Stimulated activated CD8-positive, alpha-beta memory T cell treated with anti-CD3 and anti-CD28 coated beads, Interleukin-15, amount 100 ng/mL, for 1 hour (primary cell): ENCODE results near the gene SLC9A2.

Source experiments
- DNase-seq: peaks from one replicate; pipeline ENCODE4 v3.0.0-alpha.2; 2020; ENCODE audit warnings: low read depth

SLC9A2 gene, protein sequence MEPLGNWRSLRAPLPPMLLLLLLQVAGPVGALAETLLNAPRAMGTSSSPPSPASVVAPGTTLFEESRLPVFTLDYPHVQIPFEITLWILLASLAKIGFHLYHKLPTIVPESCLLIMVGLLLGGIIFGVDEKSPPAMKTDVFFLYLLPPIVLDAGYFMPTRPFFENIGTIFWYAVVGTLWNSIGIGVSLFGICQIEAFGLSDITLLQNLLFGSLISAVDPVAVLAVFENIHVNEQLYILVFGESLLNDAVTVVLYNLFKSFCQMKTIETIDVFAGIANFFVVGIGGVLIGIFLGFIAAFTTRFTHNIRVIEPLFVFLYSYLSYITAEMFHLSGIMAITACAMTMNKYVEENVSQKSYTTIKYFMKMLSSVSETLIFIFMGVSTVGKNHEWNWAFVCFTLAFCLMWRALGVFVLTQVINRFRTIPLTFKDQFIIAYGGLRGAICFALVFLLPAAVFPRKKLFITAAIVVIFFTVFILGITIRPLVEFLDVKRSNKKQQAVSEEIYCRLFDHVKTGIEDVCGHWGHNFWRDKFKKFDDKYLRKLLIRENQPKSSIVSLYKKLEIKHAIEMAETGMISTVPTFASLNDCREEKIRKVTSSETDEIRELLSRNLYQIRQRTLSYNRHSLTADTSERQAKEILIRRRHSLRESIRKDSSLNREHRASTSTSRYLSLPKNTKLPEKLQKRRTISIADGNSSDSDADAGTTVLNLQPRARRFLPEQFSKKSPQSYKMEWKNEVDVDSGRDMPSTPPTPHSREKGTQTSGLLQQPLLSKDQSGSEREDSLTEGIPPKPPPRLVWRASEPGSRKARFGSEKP

DNA sequence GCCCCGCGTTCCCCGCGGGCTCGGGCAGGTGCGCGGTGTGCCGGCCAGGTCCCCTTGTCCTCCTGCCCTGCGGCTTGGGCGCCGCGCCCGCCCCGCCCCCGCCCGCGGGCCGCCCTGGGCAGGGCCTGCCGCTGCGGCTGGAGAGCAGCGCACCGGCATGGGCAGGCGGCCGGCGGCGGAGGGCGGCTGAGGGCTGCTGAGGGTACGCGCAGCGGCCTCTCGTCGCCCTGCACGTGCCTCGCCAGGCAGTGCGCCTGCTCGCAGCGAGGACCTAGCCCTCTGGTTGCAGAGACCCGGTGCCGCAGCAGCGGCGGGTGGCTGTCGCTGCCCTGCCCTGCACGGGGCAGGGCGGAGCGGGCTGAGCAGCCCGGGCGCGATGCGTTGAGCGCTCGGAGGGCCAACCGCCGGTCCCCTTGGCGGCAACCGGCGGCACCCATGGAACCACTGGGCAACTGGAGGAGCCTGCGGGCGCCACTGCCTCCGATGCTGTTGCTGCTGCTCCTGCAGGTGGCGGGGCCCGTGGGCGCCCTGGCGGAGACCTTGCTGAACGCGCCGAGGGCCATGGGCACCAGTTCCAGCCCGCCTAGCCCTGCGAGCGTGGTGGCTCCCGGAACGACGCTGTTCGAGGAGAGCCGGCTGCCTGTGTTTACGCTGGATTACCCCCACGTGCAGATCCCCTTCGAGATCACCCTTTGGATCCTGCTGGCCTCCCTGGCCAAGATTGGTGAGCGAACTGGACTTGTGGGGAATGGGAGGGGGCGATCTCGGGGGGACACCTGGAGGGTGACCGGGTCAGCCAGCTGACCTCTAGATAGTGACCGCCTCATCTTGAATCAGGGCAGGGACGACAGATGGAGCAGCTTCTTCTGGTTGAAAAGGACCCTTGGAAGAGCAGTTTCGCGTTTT, at the start of gene SLC9A2:
Gene SLC9A2 (plus strand): TSS at position 140 of the 906 bp plus-strand sequence. CDS start 296 bp downstream, at position 436.
- DNase-seq = no peak

DNA sequence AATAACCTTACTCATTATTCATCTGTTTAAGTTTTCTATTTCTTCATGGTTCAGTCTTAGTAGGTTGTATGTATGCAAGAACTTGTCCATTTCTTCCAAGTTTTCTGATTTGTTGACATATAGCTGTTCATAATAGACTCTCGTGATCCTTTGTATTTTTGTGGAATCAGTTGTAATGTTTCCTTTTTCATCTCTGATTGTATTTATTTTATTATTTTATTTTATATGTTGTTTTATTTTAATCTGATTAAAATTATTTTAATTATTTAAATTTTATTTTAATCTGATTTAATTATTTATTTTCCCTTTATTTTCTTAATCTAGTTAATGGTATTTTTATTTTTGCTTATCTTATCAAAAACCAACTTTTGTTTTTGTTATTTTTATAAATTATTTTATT, 43.5 kb upstream of the SLC9A2 start:
- no peak for DNase-seq

DNA sequence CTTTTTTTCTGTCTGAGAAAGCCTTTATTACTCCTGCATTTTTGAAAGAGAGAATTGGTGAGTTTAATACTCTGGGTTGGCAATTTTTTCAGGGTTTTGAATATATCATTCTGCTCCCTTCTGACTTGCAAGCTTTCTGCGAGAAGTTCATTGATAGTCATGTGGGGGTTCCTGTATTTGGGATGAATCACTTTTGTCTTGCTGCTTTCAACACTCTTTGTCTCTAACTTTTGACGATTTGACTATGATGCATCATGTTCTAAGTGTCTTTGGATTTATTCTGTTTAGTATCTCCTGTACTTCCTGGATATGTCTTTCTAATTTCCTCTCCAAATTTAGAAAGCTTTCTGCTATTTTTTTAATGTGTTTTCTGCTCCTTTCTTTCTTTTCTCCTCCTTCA, 41.0 kb upstream of the SLC9A2 start:
- DNase-seq = no peak

DNA sequence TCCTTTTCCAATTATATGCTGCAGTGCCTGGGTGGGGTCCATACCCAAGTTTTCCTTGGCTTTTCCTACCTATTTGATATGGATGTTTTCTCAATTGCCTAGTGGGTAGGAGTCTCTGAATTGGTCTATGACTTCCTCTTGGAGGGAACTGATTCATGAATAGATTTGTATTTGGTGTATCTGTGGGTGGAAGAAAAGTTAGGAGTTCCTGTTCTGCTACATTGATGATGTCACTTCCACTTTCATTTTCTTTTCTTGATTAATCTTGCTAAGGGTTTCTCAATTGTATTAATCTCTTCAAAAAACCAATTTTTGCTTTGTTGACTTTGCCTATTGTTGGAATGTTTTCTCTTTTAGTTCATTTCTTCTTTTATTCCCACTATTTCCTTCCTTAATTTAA, 37.4 kb upstream of the SLC9A2 start:
- no peak for DNase-seq

DNA sequence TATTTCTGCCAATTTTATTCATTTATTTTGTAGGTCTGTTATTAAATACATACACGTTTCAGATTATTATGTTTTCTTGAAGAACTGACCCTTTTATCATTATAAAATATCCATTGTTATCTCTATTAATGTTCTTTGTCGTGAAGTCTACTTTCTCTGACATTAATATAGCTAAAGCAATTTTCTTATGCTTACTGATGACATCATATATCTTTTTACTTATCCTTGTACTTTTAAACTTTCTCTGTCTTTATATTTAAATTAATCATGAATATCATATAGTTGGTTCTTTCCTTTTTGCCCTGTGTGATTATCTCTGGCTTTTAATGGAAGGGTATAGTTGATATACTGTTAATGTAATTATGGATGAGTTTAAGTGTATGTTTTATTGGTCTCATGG, 36.5 kb upstream of the SLC9A2 start:
- DNase-seq = no peak

DNA sequence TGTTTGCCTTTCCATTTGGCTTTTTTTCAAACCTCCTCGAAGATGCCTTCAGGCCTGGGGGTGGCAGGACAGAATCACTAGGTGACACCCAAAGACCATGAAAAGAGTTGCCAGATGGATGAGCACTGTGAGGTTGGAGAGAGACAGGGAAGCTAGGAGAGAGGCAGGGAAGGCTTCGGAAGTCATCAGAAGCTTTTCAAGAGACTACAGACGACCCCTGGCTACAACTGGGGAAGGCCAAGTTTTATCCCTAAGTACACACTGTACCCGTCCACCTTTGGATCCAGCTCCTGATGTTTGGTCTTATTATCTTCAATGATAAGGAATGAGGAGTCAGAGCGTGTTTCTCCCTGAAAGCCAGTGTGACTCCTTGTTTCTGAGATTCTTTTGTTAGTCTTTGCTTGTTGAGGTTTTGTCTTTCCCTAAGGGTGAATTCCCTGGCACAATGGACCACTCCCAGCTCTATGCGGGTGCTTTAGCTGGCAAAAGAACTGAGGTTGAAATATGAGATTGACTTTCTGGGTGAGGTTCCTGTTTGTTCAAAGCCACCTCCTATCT, 33.4 kb upstream of the SLC9A2 start:
- no peak for DNase-seq

DNA sequence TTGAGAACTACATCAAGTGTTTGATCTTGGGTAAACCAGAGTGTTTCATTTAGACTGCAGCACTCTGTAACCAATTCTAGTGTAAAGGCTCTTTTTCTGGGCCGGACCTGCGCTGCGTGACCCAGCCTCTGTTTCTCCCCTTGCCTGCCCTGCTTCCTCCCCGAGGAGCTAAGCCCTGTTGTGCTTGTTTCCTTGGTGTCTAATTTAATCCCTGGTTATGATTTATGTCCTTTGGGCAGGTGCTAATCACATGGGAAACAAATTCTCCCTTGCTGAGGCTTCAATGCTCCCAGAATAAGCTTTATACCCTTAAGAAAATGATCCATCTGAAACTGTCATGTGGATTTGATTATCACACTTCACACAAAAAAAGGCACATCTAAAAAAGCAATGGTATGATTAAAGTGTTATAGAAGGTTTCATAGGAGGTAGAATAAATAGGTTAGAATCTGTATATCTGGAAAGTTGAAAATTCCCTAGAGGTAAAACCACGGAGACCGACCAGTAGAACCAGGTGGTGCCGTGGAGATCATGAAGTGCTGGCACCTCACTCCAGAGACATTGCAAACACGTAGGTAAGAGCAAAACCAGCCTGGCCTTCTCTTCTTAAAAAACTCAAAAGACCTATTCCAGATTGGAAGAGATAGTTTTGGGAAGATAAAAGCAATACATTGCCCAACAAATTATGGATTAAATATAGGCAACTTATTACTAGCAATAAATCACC, 31.0 kb upstream of the SLC9A2 start:
- DNase-seq = no peak

DNA sequence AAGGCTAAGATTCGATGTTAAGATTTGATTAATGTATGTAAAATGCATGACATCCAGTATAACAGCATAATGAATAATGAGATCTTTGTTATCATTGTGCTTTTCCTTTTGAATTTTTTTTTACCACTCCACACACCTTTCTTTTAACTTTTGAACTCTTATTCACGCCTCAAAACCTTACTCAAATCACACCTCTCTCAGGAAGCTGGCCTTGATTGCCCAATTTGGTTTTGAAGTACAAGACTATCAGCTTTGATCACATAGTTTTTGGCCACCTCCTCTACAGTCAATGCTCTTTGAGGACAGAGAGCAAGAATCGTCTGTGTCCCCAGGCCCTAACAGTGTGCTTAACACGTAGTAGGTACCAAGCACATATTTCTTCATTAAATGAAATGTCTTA, 29.9 kb upstream of the SLC9A2 start:
- no peak for DNase-seq

DNA sequence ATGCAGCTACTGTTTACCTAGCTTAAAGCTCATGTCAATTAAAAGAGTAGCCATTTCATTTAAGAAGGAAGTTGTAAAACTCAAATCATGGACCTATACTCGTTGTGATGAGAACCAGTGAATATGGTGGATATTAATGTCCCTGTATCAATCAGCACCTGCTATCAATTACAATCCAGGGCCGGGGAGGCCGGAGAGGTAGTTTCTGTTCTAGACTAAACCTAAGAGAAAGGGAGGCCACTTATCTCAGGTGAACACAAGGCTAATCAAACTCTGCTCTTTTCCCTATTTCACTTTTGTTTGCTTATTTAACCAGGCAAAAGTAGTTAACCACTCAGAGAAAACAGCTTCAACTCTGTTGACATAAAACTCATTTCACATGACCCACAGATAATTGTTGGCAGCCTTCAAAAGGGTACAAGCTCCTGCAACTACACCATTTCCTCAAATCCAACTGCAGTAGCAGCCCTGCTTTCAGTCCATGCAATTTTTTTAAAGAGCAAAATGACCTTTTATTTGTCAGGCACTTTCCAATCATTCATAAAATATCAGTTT, 27.8 kb upstream of the SLC9A2 start:
- no peak for DNase-seq

DNA sequence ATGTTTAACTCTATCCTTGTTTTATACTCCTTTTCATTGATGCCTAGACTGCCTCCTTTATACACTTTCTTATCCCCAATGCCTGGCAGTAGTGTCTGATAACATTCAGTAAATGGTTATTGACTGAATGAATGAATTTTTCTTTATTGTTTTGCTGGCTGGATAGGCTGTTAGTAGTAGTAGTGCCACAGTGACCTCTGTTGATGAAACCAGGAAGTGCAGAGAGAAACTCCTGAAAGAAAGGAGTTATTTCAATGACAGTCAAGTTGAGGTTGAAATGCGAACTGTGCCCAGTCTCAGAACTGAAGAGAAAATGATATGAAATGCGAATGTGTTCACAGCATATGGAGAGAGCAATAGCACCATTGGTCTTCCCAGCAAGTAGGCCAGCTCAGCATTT, 26.8 kb upstream of the SLC9A2 start:
- no peak for DNase-seq

DNA sequence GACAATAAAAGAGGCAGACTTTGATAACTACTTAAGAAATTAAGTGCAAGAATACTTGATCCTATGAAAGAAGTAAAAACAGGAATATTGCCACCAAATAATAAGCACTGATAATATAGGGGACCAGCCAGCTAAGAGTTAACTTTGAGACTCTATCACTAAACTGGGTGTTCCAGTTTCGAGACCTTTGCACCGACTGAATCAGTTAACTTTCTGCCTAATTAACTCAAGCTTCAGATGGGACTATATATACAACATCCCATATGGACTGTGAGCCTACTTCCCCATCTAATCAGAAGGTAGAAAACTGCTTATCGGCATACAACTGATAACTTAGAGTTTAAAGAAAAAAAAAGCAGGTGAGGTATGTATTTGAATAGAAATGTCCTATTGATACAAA, 25.8 kb upstream of the SLC9A2 start:
- no peak for DNase-seq

DNA sequence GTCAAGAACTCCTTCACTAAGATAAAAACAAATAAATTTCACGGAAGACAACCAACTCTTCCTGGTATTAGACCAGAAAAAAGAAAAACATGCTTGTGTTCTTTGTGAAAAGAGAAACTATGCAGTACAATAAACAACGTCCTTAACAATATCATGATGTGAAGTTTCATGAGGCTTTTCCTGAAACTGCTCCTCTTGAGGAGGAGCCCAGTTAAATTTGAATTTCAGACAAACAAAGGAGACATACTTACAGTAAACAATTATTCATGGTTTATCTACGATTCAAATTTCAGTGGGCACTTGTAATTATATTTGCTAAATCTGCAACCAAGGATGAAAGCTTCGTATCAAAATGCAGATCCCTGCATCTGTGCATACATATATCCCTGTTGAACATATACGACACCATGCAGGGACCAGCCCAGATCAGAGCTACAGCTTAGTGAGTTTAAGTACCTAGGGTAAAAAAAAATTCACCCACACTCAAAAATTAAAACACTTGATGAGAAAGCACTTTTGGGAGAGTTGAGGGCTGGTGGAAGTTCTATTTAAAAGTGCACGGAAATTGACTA, 24.8 kb upstream of the SLC9A2 start:
- no peak for DNase-seq

DNA sequence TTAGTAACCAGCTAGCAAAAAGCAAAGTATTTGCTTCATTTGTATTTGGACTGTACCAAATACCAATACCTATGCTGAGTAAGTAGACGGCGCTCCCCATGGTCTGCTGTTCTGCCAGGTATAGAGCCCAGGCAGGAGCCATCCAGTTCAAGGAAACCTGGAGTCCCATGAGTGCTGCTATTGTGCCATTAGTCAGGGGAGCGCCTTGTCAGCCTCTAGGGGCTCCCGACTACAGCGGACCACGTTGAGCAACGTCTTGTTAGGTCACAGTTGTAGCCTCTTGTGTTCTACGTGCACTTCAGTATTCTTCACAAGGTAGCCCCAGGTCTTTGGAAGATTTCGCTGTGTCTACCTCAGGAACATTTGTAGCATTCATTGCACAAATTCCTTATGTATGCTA, 21.6 kb upstream of the SLC9A2 start:
- DNase-seq = no peak

DNA sequence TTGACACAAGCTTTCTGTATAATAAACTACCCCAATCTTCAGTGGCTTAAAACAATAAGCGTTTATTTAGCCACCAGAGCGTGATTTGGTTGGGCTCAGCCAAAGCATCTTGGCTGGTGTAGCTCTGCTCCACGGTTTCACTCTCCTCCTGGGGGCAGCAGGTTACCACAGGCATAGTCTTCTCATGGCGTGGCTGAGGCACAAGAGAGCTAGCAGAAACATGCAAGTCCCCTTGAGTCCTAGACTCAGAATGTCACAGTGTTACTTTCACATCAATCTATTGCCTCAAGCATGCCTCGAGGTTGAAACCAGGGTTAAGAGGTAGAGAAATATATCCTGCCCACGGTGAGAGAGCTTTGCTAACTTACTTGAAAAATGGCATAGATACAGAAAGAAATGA, 19.9 kb upstream of the SLC9A2 start:
- no peak for DNase-seq

DNA sequence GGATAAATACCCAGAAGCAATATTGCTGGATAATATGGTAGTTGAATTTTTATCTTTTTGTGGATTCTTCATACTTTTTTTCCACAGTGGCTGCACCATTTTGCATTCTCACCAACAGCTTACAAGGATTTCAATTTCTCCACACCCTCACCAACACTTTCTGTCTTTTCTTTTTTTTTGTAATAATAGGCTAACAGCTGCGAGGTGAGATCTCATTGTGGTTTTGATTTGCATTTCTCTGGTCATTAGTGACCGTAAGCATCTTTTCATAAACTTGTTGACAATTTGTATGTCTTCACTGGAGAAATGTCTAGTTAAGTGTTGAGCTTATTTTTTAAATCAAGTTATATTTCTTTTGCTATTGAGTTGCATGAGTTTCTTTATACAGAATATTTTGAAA, 17.6 kb upstream of the SLC9A2 start:
- DNase-seq = no peak

DNA sequence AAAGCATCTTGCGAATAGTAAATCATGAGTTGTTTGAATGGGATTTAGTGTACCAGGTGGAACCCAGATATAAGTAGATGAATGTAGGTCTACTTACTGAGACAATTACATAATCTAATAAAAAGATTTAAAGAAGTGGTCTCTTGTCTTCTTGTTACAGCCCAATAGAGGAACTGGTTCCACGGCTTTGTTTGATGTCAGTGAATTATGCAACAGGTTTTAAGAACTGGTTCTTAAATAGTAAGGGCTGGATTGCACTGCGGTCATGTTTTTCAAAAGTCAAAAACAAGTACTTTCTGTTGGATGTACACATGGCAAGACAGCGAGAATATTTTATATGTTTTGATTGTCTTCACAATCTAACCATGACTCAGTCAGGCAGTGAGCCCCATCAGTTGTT, 15.4 kb upstream of the SLC9A2 start:
- DNase-seq = no peak

DNA sequence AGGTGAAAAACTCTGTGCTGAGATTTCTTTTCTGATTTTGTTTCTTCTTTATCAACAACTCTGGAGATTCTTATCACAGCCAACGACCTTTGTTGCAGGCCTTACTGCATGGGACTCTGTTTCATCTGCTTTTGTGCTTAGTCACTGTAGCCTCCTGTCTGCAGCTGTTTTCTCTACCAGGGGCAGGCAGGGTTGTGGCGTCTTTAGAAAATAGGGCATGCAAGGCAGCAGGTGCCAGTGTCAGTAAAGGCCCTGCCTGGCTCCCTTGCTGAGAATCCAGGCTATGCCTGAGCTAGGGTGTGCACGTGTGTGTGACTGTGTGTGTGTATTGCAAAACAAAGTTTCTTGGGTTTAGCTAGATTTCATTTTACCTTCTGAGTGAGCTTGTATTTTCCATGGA, 14.6 kb upstream of the SLC9A2 start:
- DNase-seq = no peak

DNA sequence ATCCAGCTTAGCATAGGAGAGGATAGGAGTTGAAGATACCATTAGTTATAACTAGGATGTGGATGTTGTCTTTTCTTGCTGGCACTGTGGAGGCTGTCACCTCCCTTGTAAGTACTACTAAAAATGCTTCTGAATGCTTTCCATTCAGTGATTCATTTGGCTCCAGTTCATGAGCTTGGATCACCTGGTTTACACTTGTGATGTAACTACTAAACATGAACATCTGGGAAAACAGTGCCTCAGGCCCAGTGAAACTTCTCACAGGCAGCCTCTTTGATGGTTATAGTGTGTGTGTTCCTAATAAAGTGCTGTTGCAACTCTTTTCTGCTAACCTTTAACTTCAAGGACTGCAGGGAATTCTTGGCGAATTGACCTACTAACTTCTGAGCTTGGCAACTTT, 13.0 kb upstream of the SLC9A2 start:
- DNase-seq = no peak

DNA sequence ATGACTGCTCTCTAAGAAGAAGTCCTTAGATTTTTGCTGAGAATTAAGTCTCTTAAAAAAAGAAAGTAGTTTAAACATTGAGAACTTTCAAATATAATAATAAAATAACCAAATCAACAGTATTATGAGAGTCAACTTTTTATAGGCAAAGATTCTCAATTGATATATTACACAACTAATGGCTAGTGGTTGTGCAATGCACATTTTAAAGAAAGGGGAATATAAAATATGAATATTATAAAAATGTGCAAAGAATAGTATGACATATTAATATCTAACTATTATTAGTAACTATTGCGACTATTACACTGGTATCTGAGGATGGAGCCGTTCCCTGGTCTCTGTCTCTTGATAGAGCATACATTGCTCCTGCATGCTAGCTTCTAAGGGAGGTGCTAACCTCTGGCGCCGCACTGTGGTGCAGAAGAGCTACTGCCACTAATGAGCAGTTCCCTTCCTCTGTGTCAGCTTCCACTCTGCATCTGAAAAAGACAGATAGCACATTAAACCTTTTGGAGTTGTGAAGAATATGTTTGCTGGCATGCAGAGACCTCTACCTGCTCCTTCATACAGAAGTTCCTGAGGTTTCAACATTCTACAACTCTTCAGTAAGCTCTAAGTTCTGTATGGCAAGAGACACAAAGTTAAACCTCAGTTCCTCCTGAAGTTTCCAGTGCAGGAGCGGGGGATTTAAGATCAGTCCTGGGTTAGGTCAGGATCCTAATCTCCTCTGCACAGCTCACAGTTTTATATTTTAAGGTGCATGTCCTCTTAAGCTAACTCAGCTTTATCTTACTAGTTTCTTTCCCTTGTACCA, 3.5 kb upstream of the SLC9A2 start:
- no peak for DNase-seq
